ENCODE results near the gene PLOD1.

GRCh38 chr1:12012560-12013316 is 78.2 kb downstream of the PLOD1 start:
- TF ChIP-seq, protein P1, sequence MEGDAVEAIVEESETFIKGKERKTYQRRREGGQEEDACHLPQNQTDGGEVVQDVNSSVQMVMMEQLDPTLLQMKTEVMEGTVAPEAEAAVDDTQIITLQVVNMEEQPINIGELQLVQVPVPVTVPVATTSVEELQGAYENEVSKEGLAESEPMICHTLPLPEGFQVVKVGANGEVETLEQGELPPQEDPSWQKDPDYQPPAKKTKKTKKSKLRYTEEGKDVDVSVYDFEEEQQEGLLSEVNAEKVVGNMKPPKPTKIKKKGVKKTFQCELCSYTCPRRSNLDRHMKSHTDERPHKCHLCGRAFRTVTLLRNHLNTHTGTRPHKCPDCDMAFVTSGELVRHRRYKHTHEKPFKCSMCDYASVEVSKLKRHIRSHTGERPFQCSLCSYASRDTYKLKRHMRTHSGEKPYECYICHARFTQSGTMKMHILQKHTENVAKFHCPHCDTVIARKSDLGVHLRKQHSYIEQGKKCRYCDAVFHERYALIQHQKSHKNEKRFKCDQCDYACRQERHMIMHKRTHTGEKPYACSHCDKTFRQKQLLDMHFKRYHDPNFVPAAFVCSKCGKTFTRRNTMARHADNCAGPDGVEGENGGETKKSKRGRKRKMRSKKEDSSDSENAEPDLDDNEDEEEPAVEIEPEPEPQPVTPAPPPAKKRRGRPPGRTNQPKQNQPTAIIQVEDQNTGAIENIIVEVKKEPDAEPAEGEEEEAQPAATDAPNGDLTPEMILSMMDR (conservative IDR thresholded peaks at IDR 0.05; ENCODE audit: low read depth in 2 of 2) = no peak
- TF ChIP-seq POLR2AphosphoS5 (IDR thresholded peaks at IDR 0.05; ENCODE audit: low read depth) (no peak), EZH2phosphoT487 (IDR thresholded peaks at IDR 0.05; ENCODE audit: unreplicated experiment) (no peak)
